HL-60/S4 (cell line): ENCODE results near the gene DDX4.
"Not testable (repeated sequence)": the region's sequence is repeated elsewhere in the genome, so short reads cannot be mapped to it uniquely, and the experiment has no call there.

Source experiments
- in situ Hi-C: fragments of 300-500 bp; cut with MboI; formaldehyde crosslinking; loops from 2 replicates; pipeline ENCODE4 v1.14.3; 2022; ENCODE audit warnings: low sequenced_read_pairs

DDX4 gene

GRCh38 chr5:55737793-55738192 is at the start of gene DDX4:
TSS of gene DDX4 (plus strand) at chr5:55738061. CDS start at chr5:55738964, 903 bp downstream.
- in situ Hi-C loops = no loop called here

- in situ Hi-C loops = no loop called here
These were observed 46.4 kb upstream of the DDX4 start for GRCh38 chr5:55691265-55692105.

- in situ Hi-C loops = no loop called here
These were observed 45.8 kb upstream of the DDX4 start for GRCh38 chr5:55692106-55692417.

GRCh38 chr5:55692509-55692908 is 45.4 kb upstream of the DDX4 start:
- in situ Hi-C loops = no loop called here

GRCh38 chr5:55694152-55694830 is 43.6 kb upstream of the DDX4 start:
- in situ Hi-C loops = no loop called here

- in situ Hi-C loops = not testable (repeated sequence)
These were observed 41.2 kb upstream of the DDX4 start for GRCh38 chr5:55696704-55697103.

- in situ Hi-C loops = no loop called here
These were observed 38.7 kb upstream of the DDX4 start for GRCh38 chr5:55699041-55699688.

DNA sequence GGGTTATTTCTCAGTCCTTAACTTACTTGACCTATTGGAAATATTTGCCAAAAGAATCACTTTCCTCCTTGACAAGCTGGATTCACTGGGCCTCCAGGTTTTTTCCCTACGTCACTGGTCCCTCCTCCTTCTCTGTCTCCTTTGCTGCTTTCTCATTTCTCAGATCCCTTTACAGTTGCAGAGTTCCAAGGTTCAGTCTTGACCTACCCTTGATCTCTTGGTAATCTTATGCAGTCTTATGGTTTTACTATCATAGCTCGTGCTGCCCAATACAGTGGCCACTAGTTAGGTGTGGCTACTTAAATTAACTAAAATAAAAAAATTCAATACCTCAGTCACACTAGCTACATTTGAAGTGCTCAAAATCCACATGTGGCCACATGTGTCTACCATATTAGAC is 37.1 kb upstream of the DDX4 start:
- in situ Hi-C loops = no loop called here

GRCh38 chr5:55701462-55702103 is 36.3 kb upstream of the DDX4 start:
- in situ Hi-C loops = no loop called here

DNA sequence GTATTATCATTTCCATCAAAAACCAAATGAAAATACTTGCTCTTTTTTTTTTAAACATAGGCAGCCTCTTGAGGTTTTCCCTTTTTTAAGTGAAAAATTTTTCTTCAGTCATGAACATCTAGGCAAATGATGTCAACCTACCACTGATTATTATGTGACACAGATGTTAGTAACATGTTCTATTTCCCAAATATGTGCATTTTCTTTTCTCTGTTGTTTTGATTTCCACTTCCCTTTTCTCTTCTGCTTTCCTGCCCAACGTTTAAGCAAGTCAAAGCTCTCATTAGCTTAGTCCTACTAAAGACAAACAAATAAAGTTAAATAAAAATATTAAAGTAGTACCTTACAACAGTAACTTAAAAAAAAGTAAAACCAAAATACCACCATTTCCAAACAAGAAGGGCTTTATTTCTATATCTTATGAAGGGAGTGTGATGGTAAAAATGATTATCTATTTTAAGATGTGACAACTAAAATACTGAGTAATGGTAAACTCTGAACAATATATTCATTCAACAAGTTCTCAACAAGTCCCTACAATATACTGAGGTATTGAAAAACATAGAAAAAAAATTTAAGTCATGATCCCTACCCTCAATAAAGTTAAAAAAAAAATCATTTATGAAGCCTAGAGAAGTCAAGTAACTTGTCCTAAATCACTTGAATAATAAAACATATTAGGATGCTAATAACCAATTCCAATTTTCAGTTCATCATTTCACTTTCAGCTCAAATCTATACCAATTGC is 35.1 kb upstream of the DDX4 start:
- in situ Hi-C loops = no loop called here

DNA sequence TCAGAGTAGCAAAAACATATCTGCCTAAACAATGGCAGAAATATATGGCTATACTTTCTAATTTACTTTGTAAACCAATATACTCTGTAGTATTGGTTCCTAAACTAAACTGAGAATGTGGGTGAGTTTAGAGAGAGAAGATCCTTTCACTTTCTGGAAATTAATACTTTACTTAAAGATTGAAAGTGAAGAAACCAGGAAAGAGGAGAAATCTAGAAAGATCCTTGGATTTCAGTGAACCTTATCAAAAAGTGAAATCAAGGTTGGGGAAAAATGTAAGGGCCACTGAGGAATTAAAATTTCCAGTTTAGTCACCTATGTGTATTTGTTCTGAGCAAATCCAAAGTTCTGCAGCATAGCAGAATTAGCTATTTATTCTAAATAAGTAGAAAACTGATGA is 31.6 kb upstream of the DDX4 start:
- in situ Hi-C loops = no loop called here

DNA sequence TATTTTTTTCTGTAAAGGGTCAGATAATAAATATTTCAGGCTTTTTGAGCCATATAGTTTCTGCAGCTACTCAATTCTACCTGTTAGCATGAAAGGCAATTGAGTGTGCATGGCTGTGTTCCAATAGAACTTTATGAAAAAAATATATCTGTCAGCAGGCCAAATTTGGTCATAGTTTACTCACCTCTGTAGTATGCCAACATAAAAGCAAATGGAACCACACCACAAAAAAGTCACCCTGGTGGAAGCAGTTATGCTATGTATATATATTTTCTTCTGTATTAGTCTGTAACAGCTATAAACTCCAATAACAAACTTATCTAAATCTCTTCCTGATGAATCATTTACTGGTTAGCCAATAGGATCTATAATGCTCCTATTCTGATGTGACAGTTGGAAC is 29.1 kb upstream of the DDX4 start:
- in situ Hi-C loops = no loop called here

DNA sequence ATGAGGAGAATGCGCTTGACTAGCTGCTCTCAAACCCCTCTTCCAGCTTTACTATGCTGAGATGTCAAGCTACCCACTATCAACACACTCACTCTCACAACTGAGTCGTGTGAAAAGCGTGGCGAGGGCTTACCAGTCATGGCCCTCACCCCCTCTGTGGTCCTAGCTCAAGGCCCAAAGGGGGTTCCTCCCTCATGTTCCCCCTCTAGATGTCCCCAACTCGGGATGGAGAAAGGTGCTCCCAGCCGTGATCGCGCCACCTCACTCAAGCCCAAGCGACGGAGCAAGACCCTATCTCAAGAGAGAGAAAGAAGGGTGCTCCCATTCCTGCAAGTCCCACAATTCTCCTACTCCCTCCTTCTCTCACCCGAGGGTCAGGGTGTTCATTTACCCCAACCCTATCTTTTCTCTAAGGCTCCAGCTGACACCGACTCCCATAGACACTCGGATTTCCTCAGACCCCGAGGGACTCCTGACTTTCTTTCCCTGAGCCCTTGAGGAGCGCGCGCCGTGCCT is 26.3 kb upstream of the DDX4 start:
- in situ Hi-C loops = no loop called here

GRCh38 chr5:55712023-55712859 is 25.6 kb upstream of the DDX4 start, which contains the start of gene SLC38A9:
TSS of gene SLC38A9 (minus strand) at chr5:55712324. CDS start at chr5:55697958, 14,366 bp downstream.
- in situ Hi-C loops = no loop called here

GRCh38 chr5:55713871-55714270 is 24.0 kb upstream of the DDX4 start:
- in situ Hi-C loops = no loop called here

- in situ Hi-C loops = no loop called here
These were observed 23.5 kb upstream of the DDX4 start for GRCh38 chr5:55714339-55714738.

GRCh38 chr5:55714749-55715148 is 23.1 kb upstream of the DDX4 start:
- in situ Hi-C loops = no loop called here

GRCh38 chr5:55715519-55716078 is 22.3 kb upstream of the DDX4 start:
- in situ Hi-C loops = no loop called here

DNA sequence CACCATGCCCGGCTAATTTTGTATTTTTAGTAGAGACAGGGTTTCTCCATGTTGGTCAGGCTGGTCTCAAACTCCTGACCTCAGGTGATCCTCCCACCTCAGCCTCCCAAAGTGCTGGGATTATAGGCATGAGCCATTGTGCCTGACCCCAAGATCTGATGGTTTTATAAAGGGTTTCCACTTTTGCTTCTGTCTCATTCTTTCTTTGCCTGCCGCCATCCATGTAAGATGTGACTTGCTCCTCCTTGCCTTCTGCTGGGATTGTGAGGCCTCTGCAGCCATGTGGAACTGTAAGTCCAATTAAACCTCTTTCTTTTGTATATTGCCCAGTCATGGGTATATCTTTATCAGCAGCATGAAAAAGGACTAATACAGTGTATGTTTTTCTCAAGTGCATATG is 18.8 kb upstream of the DDX4 start:
- in situ Hi-C loops = not testable (repeated sequence)
